Prostate gland (tissue), 2 donors: ENCODE measurements around the gene PNMA8A. TPM values are rescaled to one million over a fixed set of nuclear protein-coding genes. Genes with fewer than 3 reads are reported as not detected.

Experiments
- DNase-seq: peaks from one replicate; pipeline ENCODE4 v3.0.0-alpha.2; 2019; ENCODE audit warnings: low spot score
- H3K27ac ChIP-seq, 2 donors: fragments of 200-600 bp; sonication (generic); 2 replicates each; pipeline ENCODE4 v1.5.1; 2017 to 2019
- H3K27me3 ChIP-seq: fragments of 200-600 bp; sonication (generic); replicated peaks from 2 replicates; pipeline ENCODE4 v1.5.1; 2019; ENCODE audit not compliant: insufficient read depth
- H3K36me3 ChIP-seq, 2 donors: fragments of 200-600 bp; sonication (generic); 1 replicate in 1 of 2; 2 replicates in 1 of 2; pipeline versions ENCODE4 v1.5.1 to v1.8.1; 2017 to 2019
- H3K4me1 ChIP-seq: fragments of 200-600 bp; sonication (generic); replicated peaks from 2 replicates; pipeline ENCODE4 v1.5.1; 2019
- H3K4me3 ChIP-seq, 2 donors: fragments of 200-600 bp; sonication (generic); 2 replicates each; pipeline ENCODE4 v1.5.1; 2017 to 2019
- H3K9me3 ChIP-seq: fragments of 200-600 bp; sonication (generic); 2 replicates; pipeline ENCODE4 v1.5.1; 2017
- CTCF ChIP-seq, 4 experiments: fragments of 200-600 bp in 2 of 4; fragments of 450-650 bp in 2 of 4; sonication (generic) in 2 of 4; IDR thresholded peaks; 1 replicate in 3 of 4; 2 replicates in 1 of 4; pipeline ENCODE4 v1.5.1; 2016 to 2019; ENCODE audit warnings: antibody characterized with exemption in 4 of 4, mild to moderate bottlenecking in 2 of 4, moderate library complexity in 2 of 4
- POLR2A ChIP-seq: fragments of 450-650 bp; IDR thresholded peaks from one replicate; pipeline ENCODE4 v1.6.1; 2016; ENCODE audit warnings: antibody characterized with exemption, mild to moderate bottlenecking
- POLR2AphosphoS5 ChIP-seq: sonication (generic); formaldehyde crosslinking; IDR thresholded peaks from one replicate; pipeline ENCODE4 v1.6.1; 2017; ENCODE audit warnings: antibody characterized with exemption
- WGBS: methylation state at CpG from one replicate; pipeline ENCODE4 v1.1.5; 2018; 5-methylcytosine and 5-hydroxymethylcytosine counted together
- intact Hi-C: fragments of 100-400 bp; cut with DNase I; formaldehyde crosslinking; loops from one replicate; pipeline ENCODE4 v1.14.2; 2022
- total RNA-seq, 2 donors: library from RNA; depleted of rRNA; stranded (reverse); fragments of >200 nt; gene quantifications; one replicate each; pipeline ENCODE4 v1.1.0, GENCODE V29; 2016

PNMA8A gene
- 10 to 100 TPM; 17.0 to 26.5 TPM for total RNA-seq

- no peak for DNase-seq
- intact Hi-C loops, result no loop called here
- 2% methylated on average over 50 of the region's 57 CpGs for WGBS
- Histone ChIP-seq H3K9me3 (no peaks in the 10 kb centered on the region), H3K4me3 (peak within 1 kb of the TSS; percentile 28 to 34), H3K4me1 (no peaks in the 10 kb centered on the region), H3K27ac (peak within 1 kb of the TSS; percentile 8 to 78), H3K36me3 (no peaks in the 10 kb centered on the region), H3K27me3 (no peaks in the 10 kb centered on the region)
- no peak for TF ChIP-seq POLR2AphosphoS5
- no peak for TF ChIP-seq POLR2A
- TF ChIP-seq CTCF (IDR thresholded peaks at IDR 0.05), result peak in 1 of 4 experiments; percentile 6
Observed at GRCh38 chr19:46471116-46471733, at the start of gene PNMA8A. Gene PNMA8A (minus strand): TSS chr19:46471563. CDS start chr19:46471035, 528 bp downstream.

GRCh38 chr19:46520616-46521015, 49.3 kb upstream of the PNMA8A start:
- no peaks in the 10 kb centered on the region for H3K9me3 ChIP-seq
- intact Hi-C loops, result no loop called here

GRCh38 chr19:46517471-46517870, 46.1 kb upstream of the PNMA8A start:
- TF ChIP-seq POLR2A (no peak), POLR2AphosphoS5 (peak; percentile 30)
- WGBS, result 70% methylated on average over 6 of the region's 6 CpGs
- Histone ChIP-seq H3K27me3 (no peaks in the 10 kb centered on the region), H3K4me3 (no peak overlapping the region), H3K27ac (no peak overlapping the region), H3K36me3 (no peaks in the 10 kb centered on the region), H3K4me1 (no peaks in the 10 kb centered on the region), H3K9me3 (no peaks in the 10 kb centered on the region)
- intact Hi-C loops, result no loop called here
- DNase-seq, result no peak

More at GRCh38 chr19:46520616-46521015, 49.3 kb upstream of the PNMA8A start:
- Histone ChIP-seq H3K4me1 (no peaks in the 10 kb centered on the region), H3K4me3 (no peak overlapping the region), H3K36me3 (no peaks in the 10 kb centered on the region), H3K27me3 (no peaks in the 10 kb centered on the region), H3K27ac (no peak overlapping the region)
- no peak for DNase-seq
- 94% methylated on average over 6 of the region's 6 CpGs for WGBS
- TF ChIP-seq POLR2A (no peak), CTCF (IDR thresholded peaks at IDR 0.05) (no peak), POLR2AphosphoS5 (no peak)

GRCh38 chr19:46515879-46516350, 44.6 kb upstream of the PNMA8A start:
- no peaks in the 10 kb centered on the region for H3K36me3 ChIP-seq
- no peak for TF ChIP-seq POLR2AphosphoS5
- no peak for TF ChIP-seq POLR2A
- TF ChIP-seq CTCF (IDR thresholded peaks at IDR 0.05), result peak in 3 of 4 experiments; percentile 44 to 52 (median 49)
- H3K27ac ChIP-seq, result no peak overlapping the region
- no peaks in the 10 kb centered on the region for H3K27me3 ChIP-seq
- WGBS, result 21% methylated on average over 6 of the region's 6 CpGs
- intact Hi-C loops, result no loop called here
- no peaks in the 10 kb centered on the region for H3K4me1 ChIP-seq
- DNase-seq, result no peak
- no peaks in the 10 kb centered on the region for H3K9me3 ChIP-seq
- no peak overlapping the region for H3K4me3 ChIP-seq

GRCh38 chr19:46515290-46515609, 43.9 kb upstream of the PNMA8A start:
- no peaks in the 10 kb centered on the region for H3K36me3 ChIP-seq

More at GRCh38 chr19:46515290-46515609, 43.9 kb upstream of the PNMA8A start:
- DNase-seq, result no peak
- TF ChIP-seq POLR2AphosphoS5 (no peak), CTCF (IDR thresholded peaks at IDR 0.05) (no peak)
- H3K27ac ChIP-seq, result no peak overlapping the region
- H3K4me3 ChIP-seq, result no peak overlapping the region
- intact Hi-C loops, result no loop called here
- no peaks in the 10 kb centered on the region for H3K4me1 ChIP-seq
- H3K27me3 ChIP-seq, result no peaks in the 10 kb centered on the region
- 79% methylated on average over 3 of the region's 3 CpGs for WGBS
- H3K9me3 ChIP-seq, result no peaks in the 10 kb centered on the region
